Erythroblast (primary cell): ENCODE measurements around the gene ARL6IP4.

Source experiments
- DNase-seq, 2 experiments: peaks; one replicate each; lab custom pipeline; 2025; lab: John Stamatoyannopoulos, UW
- GATA1 ChIP-seq: IDR thresholded peaks from 2 replicates; pipeline ENCODE4 v1.6.1; 2011; ENCODE audit warnings: low read depth, mild to moderate bottlenecking, control low read depth, low read length, moderate library complexity
- POLR2A ChIP-seq: IDR thresholded peaks from 2 replicates; pipeline ENCODE4 v1.6.1; 2011; ENCODE audit warnings: mild to moderate bottlenecking, low read length

Gene ARL6IP4

DNA sequence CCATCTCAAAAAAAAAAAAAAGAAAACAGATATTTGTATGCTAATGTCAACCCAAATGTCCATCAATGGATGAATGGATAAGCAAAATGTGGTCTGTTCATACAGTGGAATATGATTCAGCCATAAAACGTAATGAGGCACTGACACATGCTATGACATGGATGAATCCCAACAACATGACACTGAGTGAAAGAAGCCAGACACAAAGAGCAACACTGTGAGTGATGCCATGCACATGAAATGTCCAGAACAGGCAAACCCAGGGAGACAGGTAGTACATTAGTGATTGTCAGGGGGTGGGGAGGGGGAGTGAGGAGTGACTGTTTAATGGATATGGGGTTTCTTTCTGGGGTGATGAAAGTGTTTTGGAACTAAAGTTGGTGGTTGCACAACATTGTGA lies 50.2 kb downstream of the ARL6IP4 start:
- DNase-seq: no peak
- TF ChIP-seq GATA1 (no peak), POLR2A (no peak)

DNA sequence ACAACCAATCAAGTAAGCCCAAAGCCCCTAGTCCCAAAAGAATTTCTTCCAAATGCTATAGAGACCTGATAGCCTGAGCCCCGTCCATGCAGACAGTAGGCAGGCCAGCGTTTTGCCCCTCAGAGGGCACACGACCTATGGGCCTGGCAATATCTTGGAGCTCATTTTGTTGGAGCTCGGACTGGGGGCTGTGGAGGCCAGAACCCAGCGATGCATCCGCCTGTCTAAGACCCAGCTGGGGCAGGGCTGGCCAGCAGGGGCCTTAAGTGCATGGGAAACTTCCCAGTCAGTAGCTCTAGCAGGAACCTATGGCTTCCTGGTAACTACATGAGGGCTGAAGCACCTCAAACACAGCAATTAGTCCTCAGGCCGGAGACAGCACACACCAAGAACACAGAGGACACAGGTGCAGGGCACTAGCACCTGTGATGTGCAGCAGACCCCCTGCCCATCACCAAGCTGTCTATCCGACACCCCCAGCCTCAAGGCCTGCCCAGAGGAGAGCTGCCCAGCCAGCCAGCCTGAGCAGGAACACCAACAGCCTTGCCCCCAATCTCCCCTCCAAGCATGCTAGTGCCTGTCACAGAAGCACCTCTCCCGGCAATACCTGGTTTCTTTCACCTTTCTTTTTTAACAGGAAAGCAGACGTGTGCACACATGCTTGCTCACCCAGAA lies 50.8 kb downstream of the ARL6IP4 start:
- TF ChIP-seq POLR2A (no peak), GATA1 (no peak)
- no peak for DNase-seq
